AG09319 (cell line): ENCODE measurements around the gene ECSIT.
A peak's percentile ranks its signal among the peaks of the same experiment; 100 is the strongest.

Experiments used
- DNase-seq: peaks from one replicate; pipeline ENCODE4 v3.0.0-alpha.2; 2010; ENCODE audit warnings: low read depth; ENCODE audit errors: extremely low read depth
- TF ChIP-seq, protein P1 (sequence below): IDR thresholded peaks from 2 replicates; pipeline ENCODE4 v1.5.1; 2011; ENCODE audit warnings: low read depth, mild to moderate bottlenecking, inconsistent platforms, low read length, moderate library complexity

Gene ECSIT

DNA sequence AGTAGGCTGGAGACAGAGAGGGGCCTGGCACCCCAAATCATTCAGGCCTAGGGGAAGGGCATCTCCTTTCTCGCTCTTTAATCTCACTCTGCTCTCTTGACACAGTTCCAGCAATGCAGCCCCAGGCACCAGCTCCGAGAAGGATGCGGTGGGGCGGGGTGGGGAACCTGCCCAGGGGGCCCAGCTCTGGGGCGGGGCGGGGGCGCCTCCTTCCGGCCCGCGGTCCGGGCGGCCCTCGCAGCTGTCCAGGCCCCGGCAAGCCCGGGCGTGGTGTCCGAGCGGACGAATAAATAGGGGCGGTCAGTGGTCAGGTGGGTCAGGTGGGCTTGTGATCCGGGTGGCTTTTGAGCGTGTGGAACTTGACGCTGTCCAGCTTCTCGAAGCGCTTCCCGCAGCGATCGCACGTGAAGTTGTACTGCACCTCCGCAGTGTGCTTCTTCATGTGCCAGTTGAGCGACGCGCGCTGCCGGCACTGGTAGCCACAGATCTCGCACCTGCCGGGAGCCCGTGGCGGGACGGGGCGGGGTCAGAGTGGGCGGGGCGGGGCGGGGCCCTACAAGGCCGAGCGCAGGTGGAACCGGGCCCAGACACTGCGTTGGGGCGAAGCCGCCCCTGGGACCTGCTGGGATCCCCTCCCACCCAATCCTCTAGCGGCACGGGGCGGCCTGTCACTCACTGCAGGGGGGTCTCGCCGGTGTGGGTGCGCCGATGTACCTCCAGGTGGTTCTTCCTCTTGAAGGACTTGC, 45.4 kb downstream of the ECSIT start:
- TF ChIP-seq, protein P1, sequence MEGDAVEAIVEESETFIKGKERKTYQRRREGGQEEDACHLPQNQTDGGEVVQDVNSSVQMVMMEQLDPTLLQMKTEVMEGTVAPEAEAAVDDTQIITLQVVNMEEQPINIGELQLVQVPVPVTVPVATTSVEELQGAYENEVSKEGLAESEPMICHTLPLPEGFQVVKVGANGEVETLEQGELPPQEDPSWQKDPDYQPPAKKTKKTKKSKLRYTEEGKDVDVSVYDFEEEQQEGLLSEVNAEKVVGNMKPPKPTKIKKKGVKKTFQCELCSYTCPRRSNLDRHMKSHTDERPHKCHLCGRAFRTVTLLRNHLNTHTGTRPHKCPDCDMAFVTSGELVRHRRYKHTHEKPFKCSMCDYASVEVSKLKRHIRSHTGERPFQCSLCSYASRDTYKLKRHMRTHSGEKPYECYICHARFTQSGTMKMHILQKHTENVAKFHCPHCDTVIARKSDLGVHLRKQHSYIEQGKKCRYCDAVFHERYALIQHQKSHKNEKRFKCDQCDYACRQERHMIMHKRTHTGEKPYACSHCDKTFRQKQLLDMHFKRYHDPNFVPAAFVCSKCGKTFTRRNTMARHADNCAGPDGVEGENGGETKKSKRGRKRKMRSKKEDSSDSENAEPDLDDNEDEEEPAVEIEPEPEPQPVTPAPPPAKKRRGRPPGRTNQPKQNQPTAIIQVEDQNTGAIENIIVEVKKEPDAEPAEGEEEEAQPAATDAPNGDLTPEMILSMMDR = no peak
- no peak for DNase-seq

DNA sequence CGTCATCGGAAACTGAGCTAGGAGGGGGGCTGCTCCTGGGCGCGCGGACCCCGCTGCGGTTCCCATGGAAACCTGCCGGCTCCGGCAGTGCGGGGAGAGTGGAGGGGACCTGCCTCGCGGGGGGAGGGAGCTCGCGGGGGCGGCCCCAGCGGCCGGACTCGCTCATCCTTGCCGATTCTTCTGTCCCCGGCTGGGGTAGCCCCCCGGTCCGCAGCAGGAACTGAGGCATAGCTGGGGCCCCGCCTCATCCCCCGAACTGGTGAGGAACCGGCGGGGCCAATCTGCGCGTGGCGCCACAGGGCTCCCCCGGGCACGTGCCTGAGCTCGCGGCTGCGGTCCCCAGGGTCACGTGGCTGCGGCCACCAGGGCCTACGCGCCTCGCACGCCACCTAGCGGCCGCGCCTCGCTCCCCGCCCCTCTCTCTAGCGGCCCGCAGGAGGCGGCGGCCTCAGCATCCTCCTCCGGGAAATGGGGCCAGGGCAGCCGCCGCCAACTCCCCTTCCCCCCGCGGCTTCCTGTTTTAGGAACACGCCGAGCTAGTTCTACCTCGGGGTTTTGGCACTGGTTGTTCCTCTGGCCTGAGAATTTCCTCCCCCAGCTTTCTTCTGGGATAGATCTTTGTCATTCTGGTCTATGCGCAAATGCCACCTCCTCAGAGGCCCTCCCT, 46.4 kb downstream of the ECSIT start:
- TF ChIP-seq, protein P1 = peak; percentile 63
- peak; percentile 38 for DNase-seq

DNA sequence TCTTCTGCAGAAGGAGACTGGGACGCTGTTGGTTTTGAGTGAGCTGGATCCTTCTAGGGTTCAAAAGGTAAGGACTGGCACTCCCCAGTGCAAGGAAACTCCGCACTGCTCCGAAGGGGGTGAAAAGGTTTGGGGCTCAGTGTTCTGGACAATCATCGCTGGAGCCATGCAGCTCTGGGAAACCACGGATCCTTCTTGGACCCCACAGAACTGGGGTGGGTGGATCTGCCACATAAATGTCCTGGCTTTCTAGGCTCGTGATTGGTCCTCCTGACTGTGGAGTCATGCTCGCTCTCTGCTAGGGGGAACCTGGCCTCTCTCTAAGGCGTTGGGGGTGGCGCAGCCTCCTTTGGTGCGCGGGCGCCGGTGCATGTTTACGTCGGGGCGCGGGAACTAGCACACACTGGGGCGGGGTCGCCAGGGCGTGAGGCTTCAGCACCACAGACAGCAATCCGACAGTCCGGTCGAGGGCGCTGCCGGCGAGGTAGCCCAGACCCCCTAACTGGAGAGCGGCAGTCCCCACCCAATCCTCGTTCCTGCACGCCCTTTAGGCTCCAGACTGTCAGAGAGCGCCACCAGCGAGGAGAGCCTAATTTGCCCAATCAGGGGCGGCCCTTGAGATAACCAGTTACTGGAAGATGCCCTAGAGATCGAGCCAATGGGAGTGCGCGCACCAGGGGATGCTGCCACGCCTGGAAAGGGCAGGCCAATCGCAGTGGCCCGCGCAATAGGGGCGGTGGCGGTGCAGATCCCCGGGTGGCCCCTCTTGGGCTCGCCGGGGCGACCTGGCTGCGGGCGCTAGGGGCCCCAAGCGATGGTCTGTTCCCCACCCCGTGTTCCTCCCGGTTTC, 47.2 kb downstream of the ECSIT start:
- TF ChIP-seq, protein P1 = no peak; the same call in 1 of the 2 replicates
- peak; percentile 44 for DNase-seq

DNA sequence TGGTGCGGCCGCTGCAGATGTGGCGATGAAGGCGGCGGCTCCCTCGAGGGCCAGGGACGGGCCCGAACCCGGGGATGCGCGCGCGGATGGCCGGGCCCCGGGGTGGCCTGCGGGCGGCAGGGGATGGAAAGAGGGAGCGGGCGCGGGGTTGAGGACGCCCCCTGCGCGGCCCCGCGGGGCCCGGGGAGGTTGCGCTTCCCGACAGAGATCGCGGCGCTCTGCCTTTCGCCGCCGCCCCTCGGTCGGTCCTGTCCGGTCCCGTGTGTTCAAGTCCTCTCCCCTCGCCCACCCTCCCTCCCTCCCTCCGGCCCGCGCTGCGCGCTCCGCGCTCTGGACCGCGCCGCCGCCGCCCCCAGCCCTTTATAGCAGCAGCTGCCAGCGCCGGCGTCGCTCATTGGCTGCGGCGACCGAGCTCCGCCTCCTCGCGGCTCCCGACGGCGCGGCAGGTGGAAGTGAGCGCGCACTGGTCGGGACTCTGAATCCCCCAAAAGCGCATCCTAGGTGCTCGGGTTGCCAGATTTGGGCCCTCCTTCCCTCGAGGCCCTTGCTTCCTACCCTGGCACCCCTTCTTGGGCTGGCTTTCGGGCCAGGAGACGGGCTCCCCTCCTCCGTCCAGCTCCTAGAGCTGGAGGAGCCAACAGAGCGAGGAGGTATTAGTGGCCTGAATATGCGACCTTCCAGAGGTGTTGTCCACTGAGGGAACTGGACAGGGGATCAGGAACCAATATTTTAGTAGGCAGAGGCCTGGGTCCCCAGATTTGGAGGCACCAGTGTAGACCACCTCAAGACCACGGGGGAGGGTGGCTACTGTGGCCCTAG, 48.0 kb downstream of the ECSIT start, which contains the start of gene ELAVL3:
Gene ELAVL3 (minus strand): TSS at position 332 of the 819 bp plus-strand sequence. CDS start 438 bp downstream, outside the sequence.
- no peak for DNase-seq
- TF ChIP-seq, protein P1 = no peak

DNA sequence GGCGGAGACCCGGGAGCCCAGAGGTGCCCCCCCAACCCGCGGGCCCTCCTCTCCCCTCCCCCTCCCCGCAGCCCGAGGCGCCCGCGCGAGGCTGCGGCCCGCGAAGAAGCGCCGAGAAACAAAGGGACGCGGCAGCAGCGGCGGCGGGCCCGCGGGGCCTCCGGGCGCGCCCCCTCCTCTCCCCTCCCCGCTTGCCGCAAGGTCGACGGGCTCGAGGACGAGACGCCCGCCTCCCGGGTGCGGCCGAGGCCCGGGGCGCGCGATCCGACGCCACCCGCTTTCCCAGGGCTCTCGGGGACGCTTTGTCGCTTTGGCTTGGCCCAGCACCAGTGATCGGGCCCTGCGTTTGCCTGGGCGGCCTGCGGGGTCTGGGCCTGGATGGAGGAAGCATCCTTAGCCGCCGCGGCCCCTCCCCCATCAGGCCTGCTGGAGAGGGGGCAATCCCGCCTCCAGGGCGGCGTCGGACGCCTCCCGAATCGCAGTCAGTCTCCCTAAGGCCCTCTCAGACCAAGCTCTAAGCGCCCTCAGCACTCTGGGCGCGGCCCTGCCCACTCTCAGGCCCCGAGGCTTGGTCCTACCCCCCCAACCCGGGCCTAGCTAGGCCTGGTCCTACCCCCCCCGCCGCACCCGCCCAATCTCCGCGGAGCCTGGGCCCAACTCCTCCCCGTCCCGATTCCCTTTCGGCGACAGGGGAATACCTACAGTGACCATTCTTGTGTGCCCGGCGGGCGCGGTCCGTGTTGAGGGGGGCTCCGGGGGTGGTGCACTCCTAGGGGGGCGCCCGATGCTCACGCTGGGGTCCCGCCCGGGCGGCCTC, 48.8 kb downstream of the ECSIT start:
- TF ChIP-seq, protein P1 = no peak
- DNase-seq = no peak
